ENCODE data around the gene ZNF831.

The ZNF831 gene

GRCh38 chr20:59176812-59177211 is 13.2 kb downstream of the ZNF831 start:
- no peak for TF ChIP-seq FOXM1 (IDR thresholded peaks at IDR 0.05; ENCODE audit: borderline replicate concordance, low read depth)
- TF ChIP-seq ZBTB7A (IDR thresholded peaks at IDR 0.05; ENCODE audit: low read depth): no peak
- TF ChIP-seq TAF1 (IDR thresholded peaks at IDR 0.05; ENCODE audit: low read depth): no peak
- TF ChIP-seq EGR1 (IDR thresholded peaks at IDR 0.05): no peak
- TF ChIP-seq USF1 (IDR thresholded peaks at IDR 0.05): no peak
- no peak for TF ChIP-seq NFIC (IDR thresholded peaks at IDR 0.05)
- no peak for TF ChIP-seq MAX (IDR thresholded peaks at IDR 0.05)
- TF ChIP-seq EP300 (IDR thresholded peaks at IDR 0.05; ENCODE audit: borderline replicate concordance): no peak
- TF ChIP-seq REST (IDR thresholded peaks at IDR 0.05; ENCODE audit: low read depth): no peak

GRCh38 chr20:59177266-59178250 is 13.9 kb downstream of the ZNF831 start:
- TF ChIP-seq NFIC (IDR thresholded peaks at IDR 0.05) (no peak), TCF12 (IDR thresholded peaks at IDR 0.05; ENCODE audit: low read depth) (no peak), EGR1 (IDR thresholded peaks at IDR 0.05) (no peak), FOXM1 (IDR thresholded peaks at IDR 0.05; ENCODE audit: borderline replicate concordance, low read depth) (no peak), RAD21 (IDR thresholded peaks at IDR 0.05; ENCODE audit: low read depth) (no peak), EP300 (IDR thresholded peaks at IDR 0.05; ENCODE audit: borderline replicate concordance) (no peak), USF1 (IDR thresholded peaks at IDR 0.05) (no peak), CREB1 (IDR thresholded peaks at IDR 0.05; ENCODE audit: low read depth) (no peak)

- TF ChIP-seq CREB1 (IDR thresholded peaks at IDR 0.05; ENCODE audit: low read depth) (no peak), TEAD4 (IDR thresholded peaks at IDR 0.05) (no peak), TAF1 (IDR thresholded peaks at IDR 0.05; ENCODE audit: low read depth) (no peak), REST (IDR thresholded peaks at IDR 0.05; ENCODE audit: low read depth) (no peak), NFIC (IDR thresholded peaks at IDR 0.05) (no peak), USF1 (IDR thresholded peaks at IDR 0.05) (no peak), TCF12 (IDR thresholded peaks at IDR 0.05; ENCODE audit: low read depth) (no peak), FOXM1 (IDR thresholded peaks at IDR 0.05; ENCODE audit: borderline replicate concordance, low read depth) (no peak), CEBPB (IDR thresholded peaks at IDR 0.05) (no peak), YY1 (IDR thresholded peaks at IDR 0.05; ENCODE audit: low read depth) (no peak), RAD21 (IDR thresholded peaks at IDR 0.05; ENCODE audit: low read depth) (no peak), EGR1 (IDR thresholded peaks at IDR 0.05) (no peak), ZBTB7A (IDR thresholded peaks at IDR 0.05; ENCODE audit: low read depth) (no peak), EP300 (IDR thresholded peaks at IDR 0.05; ENCODE audit: borderline replicate concordance) (no peak), MAX (IDR thresholded peaks at IDR 0.05) (no peak)
Observed at GRCh38 chr20:59178983-59179595, 15.5 kb downstream of the ZNF831 start.

GRCh38 chr20:59179988-59180387 is 16.4 kb downstream of the ZNF831 start:
- TF ChIP-seq ZBTB7A (IDR thresholded peaks at IDR 0.05; ENCODE audit: low read depth) (no peak), FOXM1 (IDR thresholded peaks at IDR 0.05; ENCODE audit: borderline replicate concordance, low read depth) (no peak), YY1 (IDR thresholded peaks at IDR 0.05; ENCODE audit: low read depth) (no peak), REST (IDR thresholded peaks at IDR 0.05; ENCODE audit: low read depth) (no peak), NFIC (IDR thresholded peaks at IDR 0.05) (no peak), EGR1 (IDR thresholded peaks at IDR 0.05) (no peak), TCF12 (IDR thresholded peaks at IDR 0.05; ENCODE audit: low read depth) (no peak), USF1 (IDR thresholded peaks at IDR 0.05) (no peak), EP300 (IDR thresholded peaks at IDR 0.05; ENCODE audit: borderline replicate concordance) (no peak), CREB1 (IDR thresholded peaks at IDR 0.05; ENCODE audit: low read depth) (no peak), TEAD4 (IDR thresholded peaks at IDR 0.05) (no peak), TAF1 (IDR thresholded peaks at IDR 0.05; ENCODE audit: low read depth) (no peak), CEBPB (IDR thresholded peaks at IDR 0.05) (no peak), RAD21 (IDR thresholded peaks at IDR 0.05; ENCODE audit: low read depth) (no peak), MAX (IDR thresholded peaks at IDR 0.05) (no peak)
